HG03565 (cell line): ENCODE results near the gene SMR3B.
A peak's percentile ranks its signal among the peaks of the same experiment; 100 is the strongest.

Experiments
- ATAC-seq: cut with Tn5 transposase; IDR thresholded peaks from one replicate; pipeline ENCODE4 v1.9.1; 2021; ENCODE audit warnings: mild to moderate bottlenecking, moderate library complexity; ENCODE audit not compliant: unreplicated experiment

The SMR3B gene

GRCh38 chr4:70382691-70383181 is at the start of gene SMR3B:
SMR3B (plus strand) TSS chr4:70383131; CDS start chr4:70384511, 1,380 bp downstream.
- no peak for ATAC-seq

GRCh38 chr4:70334681-70335080 is 48.2 kb upstream of the SMR3B start, which contains the start of gene CABS1:
CABS1 (plus strand) TSS chr4:70334981; CDS start chr4:70335040, 59 bp downstream.
- no peak for ATAC-seq

GRCh38 chr4:70336043-70336442 is 46.9 kb upstream of the SMR3B start:
- ATAC-seq: no peak

- no peak for ATAC-seq
These were observed 45.0 kb upstream of the SMR3B start for GRCh38 chr4:70337886-70338420.

- no peak for ATAC-seq
These were observed 26.7 kb upstream of the SMR3B start for GRCh38 chr4:70356185-70356584.

GRCh38 chr4:70359115-70359661 is 23.7 kb upstream of the SMR3B start:
- no peak for ATAC-seq

GRCh38 chr4:70360460-70360859 is 22.5 kb upstream of the SMR3B start, which contains the start of gene SMR3A:
SMR3A (plus strand) TSS chr4:70360760; CDS start chr4:70362116, 1,356 bp downstream.
- no peak for ATAC-seq

- ATAC-seq: no peak
These were observed 18.9 kb upstream of the SMR3B start for GRCh38 chr4:70364002-70364401.

GRCh38 chr4:70365479-70365878 is 17.5 kb upstream of the SMR3B start:
- ATAC-seq: no peak

- ATAC-seq: no peak
These were observed 15.1 kb upstream of the SMR3B start for GRCh38 chr4:70367813-70368212.

GRCh38 chr4:70371987-70372386 is 10.9 kb upstream of the SMR3B start:
- ATAC-seq: no peak

GRCh38 chr4:70372760-70373159 is 10.2 kb upstream of the SMR3B start:
- ATAC-seq: no peak

GRCh38 chr4:70380578-70380977 is 2.4 kb upstream of the SMR3B start:
- ATAC-seq: no peak

- peak; percentile 55 for ATAC-seq
These were observed 9.3 kb downstream of the SMR3B start for GRCh38 chr4:70392057-70392776.

GRCh38 chr4:70397580-70397979 is 14.6 kb downstream of the SMR3B start, which contains the start of gene OPRPN:
OPRPN (plus strand) TSS chr4:70397940; CDS start chr4:70399286, 1,346 bp downstream.
- no peak for ATAC-seq

GRCh38 chr4:70399319-70399718 is 16.4 kb downstream of the SMR3B start:
- no peak for ATAC-seq

- no peak for ATAC-seq
These were observed 19.8 kb downstream of the SMR3B start for GRCh38 chr4:70402762-70403161.

GRCh38 chr4:70405765-70406164 is 22.8 kb downstream of the SMR3B start:
- no peak for ATAC-seq

GRCh38 chr4:70425306-70425705 is 42.4 kb downstream of the SMR3B start:
- ATAC-seq: no peak

GRCh38 chr4:70426789-70427188 is 43.9 kb downstream of the SMR3B start:
- ATAC-seq: no peak

GRCh38 chr4:70437197-70437596 is 54.3 kb downstream of the SMR3B start:
- ATAC-seq: no peak
